Pulmonary artery endothelial cell (primary cell): ENCODE measurements around the gene COL13A1. TPM values are rescaled to one million over a fixed set of nuclear protein-coding genes. Genes with fewer than 3 reads are reported as not detected.

Experiments
- DNase-seq: peaks from one replicate; pipeline ENCODE4 v3.0.0-alpha.2; 2011; ENCODE audit warnings: low read depth, low spot score
- total RNA-seq: library from RNA; depleted of rRNA; stranded (reverse); fragments of >200 nt; gene quantifications from 2 replicates; pipeline ENCODE4 v1.2.3, GENCODE V29; 2014

Gene COL13A1
- total RNA-seq, 1 donor from 2014 or later = 33.6 TPM

DNA sequence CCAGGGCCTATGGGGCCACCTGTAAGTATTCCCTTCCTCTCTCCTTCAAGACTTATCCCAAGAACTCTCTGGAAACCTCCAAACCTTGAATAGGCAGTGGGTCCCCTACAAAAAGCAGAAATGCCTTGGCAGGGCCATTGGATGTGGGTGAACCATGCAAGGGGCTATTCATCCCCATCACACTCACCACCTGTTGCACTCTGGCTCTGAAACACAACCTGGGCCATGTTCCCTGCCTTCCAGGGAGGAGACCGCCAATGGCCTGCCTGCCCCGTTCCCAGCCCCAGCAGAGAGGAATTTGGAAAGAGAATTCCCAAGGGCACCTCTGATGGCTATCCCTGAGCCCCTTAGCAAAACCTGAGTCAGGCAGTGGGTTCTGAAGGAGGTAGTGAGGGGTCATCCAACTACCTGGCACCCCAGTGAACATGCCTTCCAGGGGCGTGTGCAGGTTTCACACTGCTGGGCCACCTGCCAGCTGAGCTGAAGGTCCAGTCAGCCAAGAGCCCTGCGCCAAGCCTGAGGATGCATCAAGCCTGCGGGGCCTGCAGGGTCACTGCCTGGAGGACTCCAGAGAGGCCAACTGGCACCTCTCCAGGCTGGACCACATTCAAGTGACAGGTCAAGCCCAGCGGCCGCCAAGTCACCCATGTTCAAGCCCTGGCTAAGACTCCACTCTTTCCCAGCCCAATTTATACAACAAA, 101.3 kb downstream of the COL13A1 start:
- no peak for DNase-seq

DNA sequence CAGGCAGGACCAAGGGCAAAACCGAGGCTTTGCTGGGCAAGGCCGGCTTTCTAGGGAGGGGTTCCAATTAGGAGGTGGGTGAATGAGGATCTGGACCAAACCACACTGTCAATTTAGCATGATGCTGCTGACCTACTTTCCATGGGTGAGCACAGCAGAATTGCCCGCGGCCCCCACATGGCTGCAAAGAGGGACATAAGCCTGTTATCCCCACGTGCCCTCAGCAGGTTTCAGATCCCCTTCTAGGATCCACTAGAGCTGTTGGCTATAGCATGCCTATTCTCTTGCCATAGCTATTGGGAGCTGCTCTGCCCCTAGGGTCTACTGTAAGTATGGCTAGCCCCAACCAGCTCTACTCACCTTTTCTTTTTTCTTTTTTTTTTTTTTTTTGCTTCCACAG, 102.8 kb downstream of the COL13A1 start:
- no peak for DNase-seq

DNA sequence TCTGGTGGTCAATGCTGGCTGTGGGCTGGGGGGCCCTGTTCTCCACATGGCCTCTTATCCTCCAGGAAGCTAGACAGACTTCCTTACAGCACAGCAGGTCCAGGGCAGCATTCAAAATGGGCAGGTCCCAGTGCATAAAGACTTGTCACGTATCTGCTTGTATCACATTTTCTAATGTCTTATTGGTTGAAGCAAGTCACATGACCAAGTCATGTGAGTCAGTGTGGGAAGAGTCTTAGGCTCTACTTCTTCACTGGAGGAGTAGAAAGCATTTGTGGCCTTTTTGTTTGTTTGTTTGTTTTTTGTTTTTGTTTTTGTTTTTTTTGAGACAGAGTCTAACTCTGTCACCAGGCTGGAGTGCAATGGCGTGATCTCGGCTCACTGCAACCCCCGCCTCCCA, 104.7 kb downstream of the COL13A1 start:
- no peak for DNase-seq

DNA sequence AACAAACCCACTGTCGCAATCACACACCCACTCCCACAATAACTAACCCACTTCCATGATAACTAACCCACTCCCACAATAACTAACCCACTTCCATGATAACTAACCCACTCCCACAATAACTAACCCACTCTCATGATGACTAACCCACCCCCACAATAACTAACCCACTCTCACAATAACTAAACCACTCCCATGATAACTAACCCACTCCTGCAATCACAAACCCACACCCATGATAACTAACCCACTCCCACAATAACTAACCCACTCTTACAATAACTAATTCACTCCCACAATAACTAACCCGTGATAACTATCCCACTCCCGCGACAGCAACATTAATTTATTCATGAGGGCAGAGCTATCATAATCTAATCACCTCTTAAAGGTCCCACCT, 105.8 kb downstream of the COL13A1 start:
- no peak for DNase-seq

DNA sequence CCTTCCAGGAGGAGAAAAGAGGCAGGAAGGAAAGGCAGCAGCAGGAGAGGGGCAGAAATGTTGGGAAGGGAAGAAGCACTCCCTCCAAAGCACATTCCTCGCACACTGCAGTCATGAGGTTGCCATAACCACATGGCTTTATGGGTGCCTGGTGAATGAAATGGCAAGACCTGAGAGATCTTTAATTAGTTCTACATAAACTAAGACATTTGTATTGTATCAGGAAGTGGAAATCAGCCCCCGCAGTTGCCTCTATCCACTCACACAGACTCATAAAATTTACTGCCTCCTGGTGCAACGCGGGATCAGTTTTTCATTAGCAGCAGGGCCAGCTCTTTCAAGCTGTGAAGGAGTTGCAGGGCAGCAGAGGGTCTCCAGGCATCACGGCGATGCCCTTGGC, 106.4 kb downstream of the COL13A1 start:
- no peak for DNase-seq

DNA sequence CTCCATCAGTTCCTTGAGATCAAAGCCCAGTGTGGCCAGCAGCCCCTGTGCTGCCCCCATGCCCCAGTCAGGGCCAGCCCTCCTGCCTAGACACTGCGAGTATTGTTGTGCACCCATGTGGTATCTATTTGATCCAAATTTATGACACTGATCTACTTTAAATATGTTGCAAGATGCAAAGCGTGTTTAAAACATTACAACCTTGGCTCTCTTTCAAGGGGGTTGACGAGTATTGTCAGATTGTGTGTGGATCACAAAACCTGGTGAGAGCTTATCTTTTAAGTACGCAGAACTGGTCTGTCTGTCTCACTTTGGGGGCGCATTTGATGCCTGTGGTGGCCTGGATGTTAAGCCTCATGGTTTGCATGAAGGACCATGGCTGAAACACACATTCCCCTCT, 108.9 kb downstream of the COL13A1 start:
- no peak for DNase-seq

DNA sequence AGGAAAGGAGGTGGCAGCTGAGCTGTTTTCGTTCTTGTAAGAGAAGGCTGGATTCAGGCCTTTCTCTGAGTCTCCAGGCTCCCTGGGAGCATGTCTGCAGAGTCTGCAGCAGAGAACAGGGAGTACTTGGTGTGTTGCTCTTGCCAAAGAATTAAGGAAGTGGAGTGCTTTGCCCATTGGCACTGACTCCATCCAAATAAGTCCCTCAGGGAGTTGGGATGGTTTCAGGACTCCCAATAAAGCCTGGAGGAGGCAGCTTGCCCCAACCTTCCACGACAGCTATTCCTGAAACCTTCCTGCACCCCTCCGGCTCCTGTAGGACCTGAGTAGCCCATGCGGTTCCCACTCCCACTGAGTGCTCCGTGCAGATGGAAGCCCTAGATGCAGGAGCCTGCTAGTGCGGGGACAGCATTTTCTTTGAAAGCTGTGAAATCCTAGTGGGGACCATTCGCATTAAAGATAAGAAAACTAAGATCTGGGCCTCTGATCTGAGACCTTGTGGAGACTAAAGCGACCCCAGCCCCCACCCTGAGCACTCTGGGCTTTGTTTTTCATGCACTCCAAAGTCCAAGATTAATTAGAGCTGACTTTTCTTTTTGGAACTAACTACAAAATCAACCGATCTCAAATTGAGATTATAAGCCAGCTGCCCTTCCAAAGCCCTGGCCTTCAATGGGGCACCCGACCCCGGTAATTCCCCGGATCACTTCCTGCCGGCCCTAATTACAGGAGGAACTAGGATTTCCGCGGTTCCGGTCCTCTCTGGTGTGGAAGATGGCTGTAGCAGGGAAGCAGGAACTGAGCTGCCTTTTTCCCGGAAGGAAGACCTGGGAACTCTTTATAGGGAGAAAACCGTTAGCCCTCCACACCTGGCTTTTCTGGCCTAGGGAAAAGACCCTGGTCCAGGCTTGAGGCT, 110.2 kb downstream of the COL13A1 start:
- DNase-seq = no peak

DNA sequence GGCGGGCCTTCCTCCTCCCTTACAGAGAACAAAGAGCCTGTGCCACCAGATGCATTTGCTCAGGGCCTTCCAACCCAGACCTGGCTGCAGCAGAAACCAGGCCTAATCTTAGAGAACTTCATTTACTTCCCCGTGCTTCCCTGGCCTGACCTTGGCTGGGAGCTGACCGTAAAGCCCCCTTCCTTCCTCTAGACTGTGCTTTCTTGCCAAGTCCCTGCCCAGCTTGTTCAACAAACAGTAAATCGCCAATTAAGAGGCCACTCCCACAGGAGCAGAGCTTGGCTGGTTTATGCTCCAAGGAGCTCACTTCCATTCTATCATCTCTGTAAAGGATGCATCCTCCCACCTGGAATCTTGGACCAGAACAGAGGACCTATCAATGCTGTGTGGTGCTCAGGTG, 110.9 kb downstream of the COL13A1 start:
- DNase-seq = no peak

DNA sequence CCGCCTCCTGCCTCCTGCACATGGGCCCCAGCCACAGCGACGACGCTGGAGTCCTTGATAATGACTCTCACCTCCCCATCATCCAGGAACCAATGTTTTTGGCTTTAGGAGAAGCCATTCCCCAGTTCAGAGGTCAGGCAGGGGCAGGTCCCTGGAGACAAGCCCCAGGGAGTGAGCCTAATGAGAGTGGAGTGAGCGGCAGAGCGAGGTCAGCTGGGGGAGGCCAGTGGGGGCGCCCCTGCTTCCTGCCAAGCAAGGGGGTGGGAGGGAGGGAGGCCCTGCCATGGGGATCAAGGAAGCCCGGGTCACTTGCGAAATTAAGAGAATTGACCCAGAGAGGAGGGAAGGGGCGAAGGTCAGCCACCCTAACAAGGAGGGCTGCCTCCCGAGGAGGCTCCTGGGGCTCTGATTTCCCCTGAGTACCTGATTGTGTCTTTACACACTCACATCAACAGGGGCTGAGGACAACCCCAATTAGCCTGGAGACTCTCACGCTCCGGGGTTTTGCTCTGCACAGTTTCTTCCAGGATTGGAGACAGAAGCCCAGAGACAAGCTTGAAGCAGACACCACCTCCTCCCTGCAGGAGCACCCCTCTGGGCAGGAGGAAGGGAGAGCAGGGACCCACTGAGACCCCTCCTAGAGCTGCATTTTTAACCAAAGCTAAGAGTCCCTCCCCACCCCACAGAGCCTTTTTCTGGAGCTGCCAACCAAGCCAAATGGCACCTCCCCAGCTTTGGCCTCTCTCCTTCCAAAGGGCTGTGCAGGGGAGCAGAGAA, 112.1 kb downstream of the COL13A1 start:
- DNase-seq = no peak

DNA sequence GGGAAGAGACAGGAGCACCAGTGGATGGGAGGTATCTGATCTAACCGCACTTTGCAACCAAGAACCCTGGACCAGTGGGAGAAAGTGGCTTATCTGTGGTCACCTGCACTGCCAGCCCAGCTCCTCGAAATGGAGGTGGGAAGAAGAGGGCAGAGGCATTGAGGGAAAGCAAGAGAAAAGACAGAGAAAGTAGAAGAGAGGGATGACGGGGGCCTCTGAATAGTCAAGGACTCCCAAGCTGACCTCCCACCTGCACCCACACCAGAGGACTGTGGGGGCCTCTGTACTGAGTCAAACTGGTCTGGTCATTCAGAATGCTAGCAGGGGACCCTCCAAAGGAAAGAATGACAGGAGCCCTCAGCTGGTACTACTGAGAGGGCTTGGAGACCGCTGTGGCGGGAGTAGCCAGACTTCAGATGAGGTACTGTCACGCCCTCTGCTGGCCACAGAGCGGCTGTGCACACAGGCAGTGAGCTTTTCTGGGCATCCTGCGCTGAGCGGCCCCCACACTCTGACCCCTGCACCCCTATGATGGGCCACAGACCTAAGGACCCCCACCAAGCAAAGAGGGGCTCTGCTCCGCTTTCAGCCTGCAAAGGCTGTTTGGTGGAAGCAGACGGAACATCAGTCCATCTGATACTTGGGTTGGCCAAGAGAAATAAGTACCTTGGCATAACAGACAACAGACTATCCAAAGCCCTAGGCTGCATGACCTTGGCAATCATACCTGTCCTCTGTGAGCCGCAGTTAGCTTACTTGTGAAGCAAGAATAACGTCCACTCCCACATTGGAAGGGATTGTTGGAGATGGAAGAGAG, 112.9 kb downstream of the COL13A1 start:
- peak; percentile 19 for DNase-seq

DNA sequence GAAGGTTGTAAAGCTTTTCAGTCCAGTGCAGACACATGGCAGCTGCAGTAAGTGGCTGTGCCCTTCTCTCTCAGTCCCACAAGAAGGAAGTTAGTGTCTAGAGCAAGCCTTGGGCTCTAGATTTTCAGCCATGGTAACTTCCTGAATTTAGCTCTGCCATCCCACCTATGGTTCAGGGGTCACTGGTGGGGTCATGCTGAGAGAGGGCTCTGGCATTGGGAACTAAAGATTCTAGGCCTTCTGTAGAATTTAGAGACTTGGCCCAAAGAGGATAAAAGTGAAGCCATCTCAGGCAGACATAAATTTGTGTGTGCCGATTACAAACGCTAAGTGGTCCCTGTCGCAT, 113.5 kb downstream of the COL13A1 start:
- DNase-seq = no peak

DNA sequence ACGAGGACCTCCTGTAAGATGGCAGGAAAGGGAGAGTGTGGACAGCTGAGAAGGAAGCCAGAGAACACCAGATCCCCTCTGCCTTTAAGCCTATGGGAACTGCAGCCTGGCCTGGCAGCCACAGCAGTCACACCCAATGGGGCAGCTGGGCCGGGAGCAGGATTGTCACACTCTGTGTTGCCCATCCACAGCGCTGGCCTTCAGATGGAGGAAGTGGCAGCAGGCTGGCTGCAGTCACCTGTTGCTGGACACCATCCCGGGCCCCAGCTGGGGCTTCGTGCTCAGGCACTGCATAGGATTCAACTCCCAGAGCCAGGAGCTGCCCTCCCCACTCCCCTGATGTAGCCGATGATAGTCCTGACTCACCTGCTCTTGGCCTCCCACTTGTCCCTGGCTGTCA, 114.4 kb downstream of the COL13A1 start:
- DNase-seq = no peak

DNA sequence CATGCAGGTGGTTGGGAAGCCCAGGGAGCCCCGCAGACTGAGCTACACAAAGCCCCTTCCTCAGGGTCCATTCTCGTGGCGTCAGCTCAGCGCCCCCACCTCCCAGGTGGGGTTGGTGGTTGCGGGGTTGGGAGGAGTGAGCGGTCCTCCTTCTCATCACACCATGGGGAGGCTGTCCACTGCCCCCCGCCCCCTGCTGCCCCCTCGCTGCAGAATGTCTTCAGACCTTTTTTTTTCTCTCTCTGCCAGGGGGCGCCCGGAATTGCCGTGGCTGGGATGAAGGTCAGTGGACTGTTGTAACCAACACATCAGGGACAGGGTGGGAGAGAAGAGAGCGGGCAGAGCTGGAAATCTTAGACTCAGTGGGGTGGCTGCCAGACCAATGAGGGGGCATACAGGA, 116.3 kb downstream of the COL13A1 start:
- DNase-seq = no peak

DNA sequence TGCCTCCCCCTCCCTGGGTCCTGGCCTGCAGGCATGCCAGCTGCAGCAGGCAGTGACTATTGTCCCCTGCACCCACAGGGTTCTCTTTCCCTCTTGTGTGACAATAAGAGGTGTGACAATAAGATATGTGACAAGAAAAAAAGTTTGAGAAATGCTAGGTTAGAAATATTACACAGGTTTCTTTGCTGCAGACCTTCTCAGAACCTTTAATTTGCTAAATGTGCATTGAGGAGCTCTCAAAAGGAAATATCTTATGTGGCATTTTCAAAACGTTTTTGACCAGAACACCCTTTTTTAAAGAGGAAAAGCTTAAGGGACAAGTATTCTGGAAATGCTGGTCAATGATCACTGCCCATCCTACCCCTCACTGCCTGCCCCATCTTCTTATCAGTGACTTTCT, 117.5 kb downstream of the COL13A1 start:
- DNase-seq = no peak

DNA sequence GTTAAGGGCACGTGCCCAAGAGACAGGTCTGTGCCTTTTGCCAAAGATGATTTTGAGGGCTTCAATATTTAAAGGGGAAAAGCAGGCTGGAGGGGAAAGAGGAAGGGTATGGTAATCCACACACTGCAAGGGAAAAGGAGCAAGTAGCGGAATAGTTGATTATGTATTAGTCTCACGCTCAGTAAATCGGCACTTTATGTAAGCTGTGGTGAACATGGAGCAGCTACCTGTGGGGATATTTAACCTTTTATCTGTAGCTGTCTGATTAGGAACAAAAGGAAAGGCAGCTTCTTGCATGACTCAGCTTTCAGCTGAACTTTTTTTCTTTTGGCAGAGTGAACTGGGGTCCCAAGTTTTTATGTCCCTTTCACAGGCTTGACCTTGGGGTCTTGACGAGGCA, 123.4 kb downstream of the COL13A1 start:
- no peak for DNase-seq

DNA sequence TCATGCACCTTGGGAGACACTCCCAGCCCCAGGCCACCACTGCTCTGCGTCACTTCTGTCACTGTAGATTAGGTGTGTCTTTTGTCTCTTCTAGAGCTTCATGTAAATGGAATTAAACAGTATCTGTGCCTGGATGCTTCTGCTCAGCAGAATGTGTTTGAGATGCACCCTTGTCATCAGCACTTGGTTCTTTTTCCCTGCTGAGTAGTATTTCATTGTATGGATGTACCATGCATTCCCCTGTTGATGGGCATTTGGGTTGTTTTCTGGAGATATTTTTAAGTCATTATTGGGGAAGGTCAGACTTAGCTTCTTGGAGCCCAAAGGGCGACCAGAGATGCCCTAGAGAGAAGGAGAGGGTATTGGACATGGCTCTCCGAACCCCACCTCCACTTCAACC, 126.6 kb downstream of the COL13A1 start:
- no peak for DNase-seq

DNA sequence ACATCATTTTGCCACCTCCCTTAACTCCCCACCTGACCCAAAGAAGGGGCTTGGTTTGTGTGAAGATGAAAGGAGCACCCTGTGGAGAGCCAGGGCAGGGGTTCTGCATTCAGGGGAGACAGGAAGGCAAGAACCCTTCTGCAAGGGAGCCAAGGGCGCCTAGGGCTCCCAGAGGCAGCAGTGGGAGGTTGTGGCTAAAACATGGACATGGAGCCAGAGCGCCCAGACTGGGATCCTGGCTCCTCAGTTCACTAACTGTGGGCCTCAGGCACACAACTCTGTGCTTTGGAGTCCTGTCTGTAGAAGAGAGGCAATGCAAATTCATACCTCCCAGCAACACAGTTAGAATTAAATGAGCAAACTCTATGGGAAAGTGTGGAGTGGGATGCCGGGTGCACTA, 127.9 kb downstream of the COL13A1 start:
- DNase-seq = no peak

DNA sequence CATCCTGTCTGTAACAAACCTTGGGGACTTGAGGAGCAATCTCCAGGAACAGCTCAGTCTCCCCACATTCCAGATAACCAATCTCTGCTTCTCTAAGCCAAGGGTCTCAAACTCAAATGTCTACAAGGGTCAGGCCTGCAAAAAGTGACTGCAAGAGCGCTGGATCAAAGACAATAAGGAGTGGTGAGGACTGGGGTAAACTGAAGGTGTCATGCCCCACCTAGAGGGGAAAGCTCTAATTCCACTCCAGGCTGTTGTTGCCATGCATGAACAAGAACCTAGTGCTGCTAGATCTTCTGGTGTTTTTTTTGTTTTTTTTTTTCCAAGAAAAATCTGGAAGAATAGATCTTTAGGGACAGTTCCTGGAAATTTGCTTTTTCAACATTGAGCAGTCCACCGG, 133.1 kb downstream of the COL13A1 start:
- no peak for DNase-seq

DNA sequence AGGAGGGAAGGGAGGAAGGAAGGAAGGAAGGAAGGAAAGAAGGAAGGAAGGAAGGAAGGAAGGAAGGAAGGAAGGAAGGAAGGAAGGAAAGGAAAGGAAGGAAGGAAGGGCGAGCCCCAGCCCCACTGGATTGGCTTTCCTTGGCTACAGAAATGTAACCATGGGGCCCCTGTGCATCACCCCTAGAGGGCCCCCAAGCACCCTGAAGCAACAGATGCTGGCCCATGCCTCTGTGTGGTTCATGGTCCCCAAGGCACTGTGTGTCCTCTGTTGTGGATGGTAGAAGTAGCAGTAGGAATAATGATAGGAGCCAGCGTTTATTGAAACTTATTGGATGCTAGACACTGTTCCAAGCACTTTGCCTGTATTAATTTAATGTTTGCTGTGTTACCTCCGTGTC, 134.4 kb downstream of the COL13A1 start:
- no peak for DNase-seq

DNA sequence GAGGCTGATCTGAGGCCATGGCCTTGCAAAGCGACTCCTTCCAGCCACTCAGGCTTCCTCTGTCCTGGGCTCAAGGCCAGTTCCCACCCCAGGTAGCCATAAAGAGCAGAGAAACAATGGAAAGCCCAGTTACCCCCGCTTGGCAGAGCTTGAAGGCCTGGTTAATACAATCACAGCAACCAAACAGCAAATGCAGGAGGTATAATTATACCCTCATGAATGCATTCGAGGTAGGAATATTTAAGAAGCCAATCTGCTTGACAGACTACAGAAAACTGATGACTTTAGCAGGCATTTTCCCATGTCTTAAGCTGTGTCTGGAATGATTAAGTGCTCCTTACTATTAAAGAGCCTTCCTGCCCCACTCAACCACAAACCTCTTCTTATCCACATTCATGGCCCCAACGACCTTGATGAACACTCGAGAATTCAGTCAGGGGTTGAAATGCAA, 136.9 kb downstream of the COL13A1 start:
- no peak for DNase-seq

DNA sequence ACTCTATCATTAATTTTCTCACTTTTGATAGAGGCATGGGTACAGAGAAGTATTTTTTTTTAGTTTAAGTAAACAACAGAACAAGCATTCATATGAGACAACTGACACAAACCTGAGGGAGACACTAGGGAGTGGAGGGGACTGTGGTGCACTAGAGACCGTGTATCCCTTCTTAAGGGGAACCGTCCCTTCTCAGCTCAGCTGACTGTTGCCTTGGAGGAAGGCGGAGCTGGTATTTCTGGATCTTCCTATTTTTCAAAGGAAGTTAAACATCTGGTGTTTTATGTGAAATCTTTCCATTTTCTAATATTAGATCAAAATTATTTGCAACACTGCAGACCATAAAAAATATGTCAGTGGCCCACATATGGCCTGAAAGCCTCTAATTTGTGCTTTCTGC, 137.4 kb downstream of the COL13A1 start:
- no peak for DNase-seq
